ENCODE results near the gene CCDC184.

Gene CCDC184

DNA sequence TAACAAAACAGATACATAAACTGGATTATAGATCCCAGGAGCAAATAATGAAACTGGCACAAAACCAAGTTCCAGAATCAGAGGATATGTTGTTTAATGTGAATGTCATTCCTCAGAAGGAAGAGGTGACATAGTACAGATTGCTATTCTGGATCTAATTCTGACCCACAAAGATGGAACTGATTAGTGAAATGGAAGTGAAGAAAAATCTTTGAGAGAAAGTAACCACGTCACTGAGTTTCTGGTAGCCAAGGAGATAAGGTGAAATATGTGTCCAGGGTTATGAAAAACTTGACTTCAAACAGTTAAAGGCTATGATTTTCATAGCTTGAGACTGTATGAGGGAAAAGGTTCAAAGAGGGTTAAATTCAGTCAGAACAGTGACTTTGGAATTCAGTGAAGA is 11.4 kb downstream of the CCDC184 start (continued):
- TF ChIP-seq TSHZ2 (CRISPR knock-in tag; IDR thresholded peaks at IDR 0.05): peak; percentile 84

DNA sequence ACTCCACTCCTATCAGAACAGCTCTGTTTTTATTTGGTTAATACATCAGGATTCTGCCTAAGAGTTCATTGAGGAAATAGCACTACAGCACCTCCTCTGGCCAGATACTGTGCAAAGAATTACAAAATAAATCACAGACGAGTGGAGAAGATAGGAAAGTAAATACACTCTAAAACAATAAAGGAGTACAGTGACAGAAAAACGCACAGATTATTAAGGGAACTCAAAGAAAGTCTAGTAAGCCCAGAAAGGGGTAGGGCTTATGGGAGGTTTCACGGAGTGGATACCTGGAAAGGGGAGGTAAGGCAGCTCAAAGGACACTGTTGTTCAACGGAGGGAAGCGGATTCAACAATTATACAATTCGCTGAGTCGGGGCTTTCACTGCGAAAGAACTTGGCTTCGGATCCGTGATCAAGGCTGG is 14.1 kb downstream of the CCDC184 start:
- TF ChIP-seq ZFP30 (CRISPR knock-in tag; IDR thresholded peaks at IDR 0.05) (no peak), CSRNP3 (CRISPR knock-in tag; IDR thresholded peaks at IDR 0.05) (no peak), ZNF70 (CRISPR knock-in tag; IDR thresholded peaks at IDR 0.05) (no peak), PPARA (CRISPR knock-in tag; IDR thresholded peaks at IDR 0.05; ENCODE audit: borderline replicate concordance) (no peak), ZNF8 (CRISPR knock-in tag; IDR thresholded peaks at IDR 0.05) (no peak), ZNF565 (CRISPR knock-in tag; conservative IDR thresholded peaks at IDR 0.05; ENCODE audit: low read depth) (no peak), ZFP3 (CRISPR knock-in tag; IDR thresholded peaks at IDR 0.05) (no peak), ZC3H10 (CRISPR knock-in tag; IDR thresholded peaks at IDR 0.05) (no peak), OSR1 (CRISPR knock-in tag; IDR thresholded peaks at IDR 0.05) (no peak)
- TF ChIP-seq, protein P1, sequence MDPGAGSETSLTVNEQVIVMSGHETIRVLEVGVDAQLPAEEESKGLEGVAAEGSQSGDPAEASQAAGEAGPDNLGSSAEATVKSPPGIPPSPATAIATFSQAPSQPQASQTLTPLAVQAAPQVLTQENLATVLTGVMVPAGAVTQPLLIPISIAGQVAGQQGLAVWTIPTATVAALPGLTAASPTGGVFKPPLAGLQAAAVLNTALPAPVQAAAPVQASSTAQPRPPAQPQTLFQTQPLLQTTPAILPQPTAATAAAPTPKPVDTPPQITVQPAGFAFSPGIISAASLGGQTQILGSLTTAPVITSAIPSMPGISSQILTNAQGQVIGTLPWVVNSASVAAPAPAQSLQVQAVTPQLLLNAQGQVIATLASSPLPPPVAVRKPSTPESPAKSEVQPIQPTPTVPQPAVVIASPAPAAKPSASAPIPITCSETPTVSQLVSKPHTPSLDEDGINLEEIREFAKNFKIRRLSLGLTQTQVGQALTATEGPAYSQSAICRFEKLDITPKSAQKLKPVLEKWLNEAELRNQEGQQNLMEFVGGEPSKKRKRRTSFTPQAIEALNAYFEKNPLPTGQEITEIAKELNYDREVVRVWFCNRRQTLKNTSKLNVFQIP (CRISPR knock-in tag; IDR thresholded peaks at IDR 0.05; ENCODE audit: borderline replicate concordance, low read depth): no peak
- ATAC-seq: peak; percentile 67

DNA sequence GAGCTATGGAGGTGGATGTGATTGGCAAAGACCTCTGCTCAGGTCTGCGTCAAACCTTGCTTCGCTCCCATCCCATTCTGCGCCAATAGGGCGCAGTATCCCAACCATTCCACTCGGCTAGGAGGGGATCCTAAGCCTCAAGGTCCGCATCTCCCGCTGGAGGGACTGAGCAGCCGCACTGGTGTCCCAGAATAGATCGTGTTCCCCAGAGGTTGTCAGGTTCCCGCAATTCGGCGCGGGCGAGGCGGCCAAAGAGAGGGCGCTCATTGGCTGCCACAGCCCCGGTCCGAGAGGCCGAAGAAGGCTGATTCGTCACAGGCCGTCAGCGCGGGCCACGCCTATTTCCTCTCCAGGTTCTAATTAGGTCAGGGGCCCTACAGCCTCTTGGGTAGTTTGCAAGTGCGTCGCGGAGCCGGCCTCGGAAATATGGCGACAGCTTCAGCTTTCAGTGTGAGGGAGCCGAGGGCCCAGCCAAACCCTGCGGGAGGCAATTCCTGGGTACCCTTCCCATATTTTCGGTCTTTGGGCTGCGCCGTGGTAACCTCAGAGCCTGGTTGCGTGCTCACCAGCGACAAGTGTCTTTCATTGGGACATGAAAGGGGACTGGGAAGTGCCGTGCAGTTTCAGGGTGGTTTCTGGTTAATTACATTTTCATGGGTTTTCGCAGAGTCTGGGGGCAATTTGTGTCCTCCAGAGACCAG is 14.7 kb downstream of the CCDC184 start:
- TF ChIP-seq CSDC2 (CRISPR knock-in tag; IDR thresholded peaks at IDR 0.05) (peak; percentile 85; the same call in 1 of the 2 replicates), RARB (CRISPR knock-in tag; IDR thresholded peaks at IDR 0.05) (no peak), TSHZ2 (CRISPR knock-in tag; IDR thresholded peaks at IDR 0.05) (0 out of 2 replicates have a peak, but pooled peaks have one; percentile 12), ESRRG (CRISPR knock-in tag; IDR thresholded peaks at IDR 0.05) (no peak)
- ATAC-seq: peak; percentile 93

- ATAC-seq: peak; percentile 19
- TF ChIP-seq RARB (CRISPR knock-in tag; IDR thresholded peaks at IDR 0.05) (no peak), TSHZ2 (CRISPR knock-in tag; IDR thresholded peaks at IDR 0.05) (no peak), SNAI2 (CRISPR knock-in tag; IDR thresholded peaks at IDR 0.05) (no peak), CSRNP3 (CRISPR knock-in tag; IDR thresholded peaks at IDR 0.05) (no peak), ZFP3 (CRISPR knock-in tag; IDR thresholded peaks at IDR 0.05) (no peak), ZFP30 (CRISPR knock-in tag; IDR thresholded peaks at IDR 0.05) (no peak), TOX (CRISPR knock-in tag; IDR thresholded peaks at IDR 0.05; ENCODE audit: borderline replicate concordance) (no peak), CSDC2 (CRISPR knock-in tag; IDR thresholded peaks at IDR 0.05) (no peak), ISL1 (CRISPR knock-in tag; IDR thresholded peaks at IDR 0.05) (no peak), OSR1 (CRISPR knock-in tag; IDR thresholded peaks at IDR 0.05) (no peak), ZNF8 (CRISPR knock-in tag; IDR thresholded peaks at IDR 0.05) (no peak)
- TF ChIP-seq, protein P2, sequence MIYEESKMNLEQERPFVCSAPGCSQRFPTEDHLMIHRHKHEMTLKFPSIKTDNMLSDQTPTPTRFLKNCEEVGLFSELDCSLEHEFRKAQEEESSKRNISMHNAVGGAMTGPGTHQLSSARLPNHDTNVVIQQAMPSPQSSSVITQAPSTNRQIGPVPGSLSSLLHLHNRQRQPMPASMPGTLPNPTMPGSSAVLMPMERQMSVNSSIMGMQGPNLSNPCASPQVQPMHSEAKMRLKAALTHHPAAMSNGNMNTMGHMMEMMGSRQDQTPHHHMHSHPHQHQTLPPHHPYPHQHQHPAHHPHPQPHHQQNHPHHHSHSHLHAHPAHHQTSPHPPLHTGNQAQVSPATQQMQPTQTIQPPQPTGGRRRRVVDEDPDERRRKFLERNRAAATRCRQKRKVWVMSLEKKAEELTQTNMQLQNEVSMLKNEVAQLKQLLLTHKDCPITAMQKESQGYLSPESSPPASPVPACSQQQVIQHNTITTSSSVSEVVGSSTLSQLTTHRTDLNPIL (CRISPR knock-in tag; IDR thresholded peaks at IDR 0.05; ENCODE audit: low read depth): no peak
Measured at GRCh38 chr12:48198672-48198971, 15.2 kb downstream of the CCDC184 start.

All from SK-N-SH treated with all-trans-retinoic acid at 6 μM for 48 hours (cell line).